GM12878 (cell line): Measurements from ENCODE around the gene RGL4. TPM values are rescaled to one million over a fixed set of nuclear protein-coding genes. Genes with fewer than 3 reads are reported as not detected.

Source experiments
- ATAC-seq: fragments of 200-7000 bp; cut with Tn5 transposase; 3 replicates; pipeline ENCODE4 v1.9.1; 2020; ENCODE audit warnings: mild to moderate bottlenecking, moderate library complexity
- BruUV-seq: library from RNA; stranded (reverse); fragments of 400-500 nt; replicated peaks from 2 replicates; lab custom pipeline; 2021; lab: Mats Ljungman, UMichigan
- CTCF ChIA-PET: fragments of 300-600 bp; sonication (Branson Sonifier 250); formaldehyde crosslinking; extraction: SDS; loops from one replicate; lab custom pipeline; 2021; ENCODE audit warnings: inconsistent platforms; lab: Yijun Ruan, JAX
- POLR2A ChIA-PET: fragments of 350-600 bp; formaldehyde crosslinking; extraction: SDS; loops from one replicate; lab custom pipeline; 2021; ENCODE audit warnings: inconsistent platforms; lab: Charles Lee
- RAD21 ChIA-PET: fragments of 300-600 bp; sonication (Branson Sonifier 250); formaldehyde crosslinking; loops from one replicate; lab custom pipeline; 2023; ENCODE audit warnings: antibody characterized with exemption; ENCODE audit not compliant: unreplicated experiment; lab: Charles Lee
- SMC1A ChIA-PET: fragments of 300-600 bp; sonication (Branson Sonifier 250); formaldehyde crosslinking; loops from one replicate; lab custom pipeline; 2023; ENCODE audit not compliant: unreplicated experiment, uncharacterized antibody; lab: Charles Lee
- DNase-seq: peaks from one replicate; pipeline ENCODE4 v3.0.0-alpha.2; 2011; ENCODE audit warnings: low read depth, low spot score
- FAIRE-seq: peaks from 3 replicates; lab custom pipeline; 2011; peaks lifted over from hg19 to GRCh38; lab: Jason Lieb, UNC
- H2AFZ ChIP-seq: 2 replicates; pipeline ENCODE4 v1.6.0; 2011; ENCODE audit warnings: low read depth, low read length, control low read depth; ENCODE audit not compliant: control insufficient read depth
- H3K27ac ChIP-seq: 2 replicates; pipeline ENCODE4 v1.5.1; 2011; ENCODE audit warnings: control low read depth; ENCODE audit not compliant: control insufficient read depth, insufficient read depth
- H3K27me3 ChIP-seq, 2 experiments: replicated peaks in 1 of 2; 2 replicates each; pipeline versions ENCODE4 v1.6.0 to v1.6.1; 2011; ENCODE audit warnings: low read length in 1 of 2; ENCODE audit not compliant: control insufficient read depth in 2 of 2, insufficient read depth in 2 of 2
- H3K36me3 ChIP-seq, 2 experiments: 2 replicates each; pipeline ENCODE4 v1.5.1; 2011; ENCODE audit warnings: low read length in 1 of 2; ENCODE audit not compliant: control insufficient read depth in 2 of 2, insufficient read depth in 2 of 2
- H3K4me1 ChIP-seq: 2 replicates; pipeline ENCODE4 v1.6.1; 2011; ENCODE audit warnings: mild to moderate bottlenecking, low read length, moderate library complexity, mixed read lengths; ENCODE audit not compliant: control insufficient read depth, insufficient read depth
- H3K4me2 ChIP-seq: 2 replicates; pipeline ENCODE4 v1.6.0; 2011; ENCODE audit warnings: control low read depth; ENCODE audit not compliant: control insufficient read depth, insufficient read depth
- H3K4me3 ChIP-seq: fragments of 200-600 bp; sonication (generic); 2 replicates; pipeline ENCODE4 v1.5.1; 2016
- H3K79me2 ChIP-seq: 2 replicates; pipeline ENCODE4 v1.6.0; 2011; ENCODE audit warnings: low read length; ENCODE audit not compliant: control insufficient read depth, insufficient read depth
- H3K9ac ChIP-seq: 2 replicates; pipeline ENCODE4 v1.8.0; 2011; ENCODE audit warnings: low read length, control low read depth, mixed read lengths; ENCODE audit not compliant: control insufficient read depth, insufficient read depth
- H3K9me3 ChIP-seq: replicated peaks from 3 replicates; pipeline ENCODE4 v1.5.1; 2011; ENCODE audit warnings: mild to moderate bottlenecking, low read length; ENCODE audit not compliant: control insufficient read depth, insufficient read depth
- H4K20me1 ChIP-seq: 2 replicates; pipeline ENCODE4 v1.6.0; 2011; ENCODE audit not compliant: control insufficient read depth, insufficient read depth
- STAT1 ChIP-seq: fragments of 450-650 bp; conservative IDR thresholded peaks from 2 replicates; pipeline ENCODE4 v1.6.1; 2014; ENCODE audit warnings: antibody characterized with exemption, mild to moderate bottlenecking
- WGBS: methylation state at CpG from one replicate; pipeline ENCODE4 v1.1.6; 2016; ENCODE audit warnings: low lambda C conversion rate; ENCODE audit not compliant: insufficient replicate concordance, insufficient coverage; ENCODE audit errors: missing lambda C conversion rate; 5-methylcytosine and 5-hydroxymethylcytosine counted together
- in situ Hi-C: fragments of 300-500 bp; cut with MboI; formaldehyde crosslinking; loops from 9 replicates; pipeline ENCODE4 v1.14.3; 2018; ENCODE audit warnings: mixed read lengths
- intact Hi-C: fragments of 100-400 bp; cut with micrococcal nuclease; formaldehyde crosslinking; loops from one replicate; pipeline ENCODE4 v1.14.2; 2022; ENCODE audit not compliant: unreplicated experiment
- polyA plus RNA-seq, 11 experiments: library from polyadenylated mRNA; depleted of rRNA in 4 of 11; unstranded in 6 of 11; stranded (reverse) in 5 of 11; fragments of >200 nt; fragmentation: Nextera tagmentation in 4 of 11; fragmentation: Illumina TruSeq in 1 of 11; extraction: Ambion mirVana in 4 of 11; extraction: Trizol in 1 of 11; gene quantifications; 1 replicate in 1 of 11; 2 replicates in 10 of 11; pipeline versions ENCODE4 v1.2.1 to v1.2.3, GENCODE V29; 2011 to 2016; ENCODE audit warnings: inconsistent platforms in 2 of 11, missing spikeins in 2 of 11, low read depth in 1 of 11
- total RNA-seq, 4 experiments: library from RNA; depleted of rRNA in 3 of 4; stranded (reverse); fragments of >200 nt in 3 of 4; fragmentation: Illumina TruSeq in 1 of 4; extraction: Trizol in 1 of 4; gene quantifications; 2 replicates each; pipeline versions ENCODE4 v1.2.1 to v1.2.3, GENCODE V29; 2013 to 2021
- TF ChIP-seq, protein P1 (sequence below): fragments of 450-650 bp; IDR thresholded peaks from 2 replicates; pipeline ENCODE4 v1.6.1; 2017; ENCODE audit warnings: mild to moderate bottlenecking

RGL4 gene
- total and polyA plus RNA-seq, 10 of the 15 experiments (the other 5 are each of a cell fraction or from before 2014, with no cell fraction given) = 1.4 to 9.0 (median 2.0) TPM; not detected in 1

- Histone ChIP-seq H3K9me3 (no peaks in the 10 kb centered on the region), H3K27me3 (no peaks in the 10 kb centered on the region), H3K79me2 (peaks cover 12% of the 10 kb centered on the region), H3K4me1 (peaks cover 14% of the 10 kb centered on the region), H3K4me2 (no peak overlapping the region), H3K27ac (no peak overlapping the region), H3K36me3 (peaks cover 7 to 16% of the 10 kb centered on the region in 2 experiments; a peak in 3 of 4 replicates), H2AFZ (no peak overlapping the region), H4K20me1 (no peaks in the 10 kb centered on the region), H3K9ac (no peak overlapping the region), H3K4me3 (no peak overlapping the region)
- DNase-seq (no peak), ATAC-seq (no peak), FAIRE-seq (no peak)
- TF ChIP-seq, protein P1, sequence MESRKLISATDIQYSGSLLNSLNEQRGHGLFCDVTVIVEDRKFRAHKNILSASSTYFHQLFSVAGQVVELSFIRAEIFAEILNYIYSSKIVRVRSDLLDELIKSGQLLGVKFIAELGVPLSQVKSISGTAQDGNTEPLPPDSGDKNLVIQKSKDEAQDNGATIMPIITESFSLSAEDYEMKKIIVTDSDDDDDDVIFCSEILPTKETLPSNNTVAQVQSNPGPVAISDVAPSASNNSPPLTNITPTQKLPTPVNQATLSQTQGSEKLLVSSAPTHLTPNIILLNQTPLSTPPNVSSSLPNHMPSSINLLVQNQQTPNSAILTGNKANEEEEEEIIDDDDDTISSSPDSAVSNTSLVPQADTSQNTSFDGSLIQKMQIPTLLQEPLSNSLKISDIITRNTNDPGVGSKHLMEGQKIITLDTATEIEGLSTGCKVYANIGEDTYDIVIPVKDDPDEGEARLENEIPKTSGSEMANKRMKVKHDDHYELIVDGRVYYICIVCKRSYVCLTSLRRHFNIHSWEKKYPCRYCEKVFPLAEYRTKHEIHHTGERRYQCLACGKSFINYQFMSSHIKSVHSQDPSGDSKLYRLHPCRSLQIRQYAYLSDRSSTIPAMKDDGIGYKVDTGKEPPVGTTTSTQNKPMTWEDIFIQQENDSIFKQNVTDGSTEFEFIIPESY = 0 out of 2 replicates have a peak, but pooled peaks have one; percentile 36
- no peak for TF ChIP-seq STAT1
- in situ Hi-C loops = no loop called here
- intact Hi-C loops = no loop called here
- SMC1A ChIA-PET = interaction anchor here (1.5 kb wide), 1 partner anchor 142 kb away, joined by 3 read pairs; the partner anchor contains the start of gene SLC2A11
- RAD21 ChIA-PET = no interaction called here
- CTCF ChIA-PET = no interaction called here
- BruUV-seq = no TSS peak
- 96% methylated on average over 23 of the region's 23 CpGs for WGBS
- POLR2A ChIA-PET = interaction anchor here (0.7 kb wide), 1 partner anchor 132 kb away, joined by 3 read pairs; no protein-coding TSS in a partner anchor
These were observed 24.1 kb downstream of the RGL4 start for GRCh38 chr22:23714596-23715578.
